ENCODE data around the gene PTPRD. TPM values are rescaled to one million over a fixed set of nuclear protein-coding genes. Genes with fewer than 3 reads are reported as not detected.
"Not testable (repeated sequence)": the region's sequence is repeated elsewhere in the genome, so short reads cannot be mapped to it uniquely, and the experiment has no call there.

The PTPRD gene
- total and polyA plus RNA-seq, 5 donors from 2014 or later = 0.47 TPM; not detected in 4

- H3K4me1 ChIP-seq (ENCODE audit: control insufficient read depth, insufficient read depth, low read length, poor library complexity, severe bottlenecking) = no peaks in the 10 kb centered on the region
- Mint-ChIP-seq H3K36me3 (no peaks in the 10 kb centered on the region), H3K27me3 (no peaks in the 10 kb centered on the region), H3K9me3 (peaks cover 0 to 8% (median 2%) of the 10 kb centered on the region in 7 donors), H3K27ac (no peak overlapping the region), H3K4me3 (no peak overlapping the region), H3K4me1 (no peaks in the 10 kb centered on the region)
- H3K36me3 ChIP-seq (ENCODE audit: control insufficient read depth, insufficient read depth, low read length) = no peaks in the 10 kb centered on the region
- H3K9me3 ChIP-seq (ENCODE audit: control insufficient read depth in 2 of 2, low read length in 2 of 2) = peaks cover 0 to 3% of the 10 kb centered on the region in 2 experiments
- H3K27me3 ChIP-seq (ENCODE audit: control insufficient read depth, insufficient read depth, low read length) = no peaks in the 10 kb centered on the region
- no peak overlapping the region for H3K27ac ChIP-seq (ENCODE audit: insufficient read depth, low read length, poor library complexity, severe bottlenecking)
- DNase-seq = no peak
- no peak overlapping the region for H3K4me3 ChIP-seq (ENCODE audit: low read depth, low read length)
- ATAC-seq (ENCODE audit: low read depth in 2 of 2) = no peak
These were observed 1250.5 kb downstream of the PTPRD start for GRCh38 chr9:9362332-9362731.

DNA sequence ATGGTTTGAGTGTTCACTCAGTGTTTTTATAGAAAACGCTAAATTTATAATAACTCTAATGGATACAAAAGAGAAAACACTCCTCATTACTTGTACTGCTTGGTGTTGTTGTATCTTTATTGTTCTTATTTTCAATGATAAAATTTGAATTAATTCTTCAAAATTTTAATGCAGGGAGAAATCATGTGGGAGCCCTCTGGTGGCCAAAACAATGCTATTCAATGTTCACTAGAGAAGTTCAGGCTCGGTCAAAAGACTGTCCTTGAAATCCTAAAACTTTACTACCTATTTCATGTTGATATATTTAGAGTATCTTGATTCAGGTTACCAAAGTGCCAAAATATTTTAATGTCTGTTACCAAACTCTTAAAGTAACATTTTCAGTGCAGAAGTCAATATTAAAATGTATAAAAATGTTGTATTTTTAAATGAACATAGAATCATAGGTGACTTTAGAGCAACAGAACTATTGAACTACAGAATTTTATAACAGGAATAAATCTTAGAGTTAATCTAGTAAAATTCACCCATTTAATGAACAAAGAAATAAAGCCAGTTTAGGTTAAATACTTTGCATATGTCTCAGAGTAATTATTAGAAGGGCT, 1259.8 kb downstream of the PTPRD start:
- Histone ChIP-seq H3K27me3 (ENCODE audit: control insufficient read depth, insufficient read depth, low read length) (no peaks in the 10 kb centered on the region), H3K27ac (ENCODE audit: insufficient read depth, low read length, poor library complexity, severe bottlenecking) (no peak overlapping the region), H3K36me3 (ENCODE audit: control insufficient read depth, insufficient read depth, low read length) (no peaks in the 10 kb centered on the region), H3K9me3 (ENCODE audit: control insufficient read depth in 2 of 2, low read length in 2 of 2) (no peaks in the 10 kb centered on the region), H3K4me1 (ENCODE audit: control insufficient read depth, insufficient read depth, low read length, poor library complexity, severe bottlenecking) (no peaks in the 10 kb centered on the region), H3K4me3 (ENCODE audit: low read depth, low read length) (no peak overlapping the region)
- H3K27me3 Mint-ChIP-seq = no peaks in the 10 kb centered on the region
- no peak for DNase-seq
- no peak overlapping the region for H3K27ac Mint-ChIP-seq
- H3K9me3 Mint-ChIP-seq = peaks cover 0 to 5% (median 0%) of the 10 kb centered on the region in 7 donors
- H3K4me3 Mint-ChIP-seq = no peak overlapping the region
- no peak for ATAC-seq (ENCODE audit: low read depth in 2 of 2)
- no peaks in the 10 kb centered on the region for H3K36me3 Mint-ChIP-seq
- H3K4me1 Mint-ChIP-seq = no peaks in the 10 kb centered on the region

DNA sequence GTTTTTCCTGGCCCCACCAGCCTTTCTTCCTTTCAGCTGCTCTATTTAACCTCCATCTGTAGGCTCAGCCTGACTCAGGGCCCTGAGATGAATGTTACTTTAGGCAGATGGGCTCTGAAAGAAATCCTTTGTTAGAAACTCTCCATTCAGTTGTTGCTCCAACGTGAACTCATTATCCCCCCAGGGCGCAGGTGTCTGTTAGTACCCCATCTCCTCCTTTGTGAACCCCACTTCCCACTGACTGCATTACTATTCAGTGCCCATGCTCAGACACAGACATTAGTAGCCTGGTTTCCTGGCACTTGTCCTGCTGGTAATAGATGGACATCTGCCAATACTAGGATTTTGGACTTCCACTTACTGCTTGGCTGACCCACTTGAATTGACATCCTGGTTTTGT, 1271.6 kb downstream of the PTPRD start:
- Mint-ChIP-seq H3K27me3 (no peaks in the 10 kb centered on the region), H3K27ac (no peak overlapping the region), H3K9me3 (peaks cover 2 to 10% (median 6%) of the 10 kb centered on the region in 7 donors), H3K36me3 (no peaks in the 10 kb centered on the region), H3K4me3 (no peak overlapping the region), H3K4me1 (no peaks in the 10 kb centered on the region)
- Histone ChIP-seq H3K27me3 (ENCODE audit: control insufficient read depth, insufficient read depth, low read length) (no peaks in the 10 kb centered on the region), H3K4me3 (ENCODE audit: low read depth, low read length) (no peak overlapping the region), H3K36me3 (ENCODE audit: control insufficient read depth, insufficient read depth, low read length) (no peaks in the 10 kb centered on the region), H3K9me3 (ENCODE audit: control insufficient read depth in 2 of 2, low read length in 2 of 2) (no peaks in the 10 kb centered on the region), H3K4me1 (ENCODE audit: control insufficient read depth, insufficient read depth, low read length, poor library complexity, severe bottlenecking) (no peaks in the 10 kb centered on the region), H3K27ac (ENCODE audit: insufficient read depth, low read length, poor library complexity, severe bottlenecking) (no peak overlapping the region)
- DNase-seq (no peak), ATAC-seq (ENCODE audit: low read depth in 2 of 2) (no peak)

GRCh38 chr9:9337129-9337528, 1275.7 kb downstream of the PTPRD start:
- Histone ChIP-seq H3K36me3 (ENCODE audit: control insufficient read depth, insufficient read depth, low read length) (no peaks in the 10 kb centered on the region), H3K9me3 (ENCODE audit: control insufficient read depth in 2 of 2, low read length in 2 of 2) (no peaks in the 10 kb centered on the region), H3K4me1 (ENCODE audit: control insufficient read depth, insufficient read depth, low read length, poor library complexity, severe bottlenecking) (no peaks in the 10 kb centered on the region), H3K4me3 (ENCODE audit: low read depth, low read length) (no peak overlapping the region), H3K27me3 (ENCODE audit: control insufficient read depth, insufficient read depth, low read length) (no peaks in the 10 kb centered on the region), H3K27ac (ENCODE audit: insufficient read depth, low read length, poor library complexity, severe bottlenecking) (no peak overlapping the region)
- ATAC-seq (ENCODE audit: low read depth in 2 of 2) = no peak
- Mint-ChIP-seq H3K4me1 (no peaks in the 10 kb centered on the region), H3K36me3 (no peaks in the 10 kb centered on the region), H3K9me3 (peaks cover 2 to 9% (median 3%) of the 10 kb centered on the region in 7 donors), H3K27me3 (no peaks in the 10 kb centered on the region), H3K4me3 (no peak overlapping the region), H3K27ac (no peak overlapping the region)
- DNase-seq = no peak

DNA sequence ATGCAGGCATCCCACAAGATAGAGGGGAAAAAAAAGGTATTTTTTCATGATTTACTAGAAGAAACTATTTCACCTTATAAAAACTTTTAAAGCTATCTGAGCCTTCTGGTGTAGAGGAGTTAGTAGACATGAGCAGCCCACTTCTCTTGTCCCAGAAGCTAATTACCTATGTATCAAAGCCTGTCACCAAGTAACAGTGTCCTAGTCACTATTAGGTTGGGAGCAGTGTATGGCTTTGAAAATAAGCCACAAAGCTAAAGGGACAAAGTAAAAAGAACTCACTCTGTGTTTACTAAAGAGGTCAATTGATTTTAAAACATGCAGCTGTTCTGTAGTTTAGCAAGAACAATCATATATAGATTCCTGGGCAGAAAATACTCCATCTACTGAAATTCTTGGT, 1286.1 kb downstream of the PTPRD start:
- H3K9me3 ChIP-seq (ENCODE audit: control insufficient read depth in 2 of 2, low read length in 2 of 2) = peaks cover 0 to 4% of the 10 kb centered on the region in 2 experiments
- Mint-ChIP-seq H3K27me3 (no peaks in the 10 kb centered on the region), H3K4me1 (no peaks in the 10 kb centered on the region), H3K4me3 (no peak overlapping the region), H3K36me3 (no peaks in the 10 kb centered on the region), H3K9me3 (peaks cover 0 to 16% (median 6%) of the 10 kb centered on the region in 7 donors), H3K27ac (no peak overlapping the region)
- no peak overlapping the region for H3K4me3 ChIP-seq (ENCODE audit: low read depth, low read length)
- ATAC-seq (ENCODE audit: low read depth in 2 of 2) = no peak
- no peak for DNase-seq
- no peaks in the 10 kb centered on the region for H3K4me1 ChIP-seq (ENCODE audit: control insufficient read depth, insufficient read depth, low read length, poor library complexity, severe bottlenecking)
- H3K27me3 ChIP-seq (ENCODE audit: control insufficient read depth, insufficient read depth, low read length) = no peaks in the 10 kb centered on the region
- H3K27ac ChIP-seq (ENCODE audit: insufficient read depth, low read length, poor library complexity, severe bottlenecking) = no peak overlapping the region
- no peaks in the 10 kb centered on the region for H3K36me3 ChIP-seq (ENCODE audit: control insufficient read depth, insufficient read depth, low read length)

DNA sequence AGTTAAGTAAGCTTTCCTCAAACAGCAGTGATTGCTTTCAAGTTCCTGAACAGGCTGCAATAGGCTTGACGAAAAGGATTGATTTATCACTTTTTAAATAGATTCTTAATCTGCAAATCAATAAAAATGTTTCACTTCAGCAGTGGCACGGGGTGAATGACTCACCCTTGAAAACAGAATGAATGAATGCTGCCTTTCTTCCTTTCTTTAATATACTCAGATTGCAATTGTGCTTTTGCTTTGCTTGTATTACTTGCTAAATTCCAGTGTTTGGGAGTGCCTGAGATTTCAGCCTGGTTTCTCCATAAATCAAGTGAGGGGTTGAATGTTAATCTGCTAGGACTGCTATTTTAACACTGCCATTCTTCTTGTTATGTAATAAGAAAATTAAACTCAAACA, 1293.8 kb downstream of the PTPRD start:
- Histone ChIP-seq H3K4me3 (ENCODE audit: low read depth, low read length) (no peak overlapping the region), H3K4me1 (ENCODE audit: control insufficient read depth, insufficient read depth, low read length, poor library complexity, severe bottlenecking) (no peaks in the 10 kb centered on the region), H3K9me3 (ENCODE audit: control insufficient read depth in 2 of 2, low read length in 2 of 2) (peaks cover 0 to 4% of the 10 kb centered on the region in 2 experiments), H3K27ac (ENCODE audit: insufficient read depth, low read length, poor library complexity, severe bottlenecking) (no peak overlapping the region), H3K27me3 (ENCODE audit: control insufficient read depth, insufficient read depth, low read length) (no peaks in the 10 kb centered on the region), H3K36me3 (ENCODE audit: control insufficient read depth, insufficient read depth, low read length) (no peaks in the 10 kb centered on the region)
- Mint-ChIP-seq H3K36me3 (no peaks in the 10 kb centered on the region), H3K27me3 (no peaks in the 10 kb centered on the region), H3K4me1 (no peaks in the 10 kb centered on the region), H3K9me3 (peaks cover 0 to 6% (median 4%) of the 10 kb centered on the region in 7 donors), H3K27ac (no peak overlapping the region), H3K4me3 (no peak overlapping the region)
- ATAC-seq (ENCODE audit: low read depth in 2 of 2) (no peak), DNase-seq (no peak)

DNA sequence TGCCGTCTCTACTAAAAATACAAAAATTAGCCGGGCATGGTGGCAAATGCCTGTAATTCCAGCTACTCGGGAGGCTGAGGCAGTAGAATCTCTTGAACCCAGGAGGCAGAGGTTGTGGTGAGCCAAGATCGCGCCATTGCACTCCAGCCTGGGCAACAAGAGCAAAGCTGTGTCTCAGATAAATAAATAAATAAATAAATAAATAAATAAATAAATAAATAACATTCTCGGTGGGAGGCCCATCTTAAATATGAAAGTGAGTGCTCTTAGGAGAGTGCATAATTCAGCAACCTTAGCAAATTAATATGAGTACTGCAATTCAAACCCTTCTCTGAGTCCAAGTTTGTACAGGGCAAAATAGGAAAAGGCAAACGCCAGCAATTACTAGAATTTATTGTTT, 1302.1 kb downstream of the PTPRD start:
- not testable (repeated sequence) for H3K27me3 ChIP-seq (ENCODE audit: control insufficient read depth, insufficient read depth, low read length); H3K36me3 ChIP-seq (ENCODE audit: control insufficient read depth, insufficient read depth, low read length); H3K9me3 ChIP-seq (ENCODE audit: control insufficient read depth in 2 of 2, low read length in 2 of 2); H3K4me3 ChIP-seq (ENCODE audit: low read depth, low read length); DNase-seq; H3K27ac Mint-ChIP-seq; H3K4me1 Mint-ChIP-seq; H3K9me3 Mint-ChIP-seq; ATAC-seq (ENCODE audit: low read depth in 2 of 2); H3K4me3 Mint-ChIP-seq; H3K4me1 ChIP-seq (ENCODE audit: control insufficient read depth, insufficient read depth, low read length, poor library complexity, severe bottlenecking); H3K27me3 Mint-ChIP-seq; H3K27ac ChIP-seq (ENCODE audit: insufficient read depth, low read length, poor library complexity, severe bottlenecking); H3K36me3 Mint-ChIP-seq

DNA sequence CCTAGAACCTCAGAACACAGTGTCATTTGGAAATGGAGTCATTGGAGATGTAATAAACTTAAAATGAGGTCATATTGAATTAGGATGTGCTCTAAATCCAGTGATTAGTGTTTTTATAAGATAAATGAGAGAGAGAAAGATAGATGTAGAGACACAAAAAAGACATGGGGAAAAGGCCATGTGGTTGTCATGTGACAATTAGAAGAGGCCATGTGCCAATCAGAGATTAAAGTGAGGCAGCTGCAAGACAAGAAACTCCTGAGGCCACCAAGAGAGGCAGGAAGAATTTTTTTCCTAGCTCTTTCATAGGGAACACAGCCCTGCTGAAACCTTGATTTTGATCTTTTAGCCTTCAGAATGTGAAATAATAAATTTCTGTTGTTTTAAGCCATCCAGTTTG, 1307.2 kb downstream of the PTPRD start:
- H3K27me3 Mint-ChIP-seq = no peaks in the 10 kb centered on the region
- no peaks in the 10 kb centered on the region for H3K4me1 Mint-ChIP-seq

More for the DNA sequence above, 1307.2 kb downstream of the PTPRD start:
- DNase-seq (no peak), ATAC-seq (ENCODE audit: low read depth in 2 of 2) (no peak)
- Mint-ChIP-seq H3K9me3 (peaks cover 0 to 6% (median 5%) of the 10 kb centered on the region in 7 donors), H3K36me3 (no peaks in the 10 kb centered on the region), H3K27ac (no peak overlapping the region), H3K4me3 (peak overlapping the region in 1 of 4 donors; percentile 15)
- Histone ChIP-seq H3K9me3 (ENCODE audit: control insufficient read depth in 2 of 2, low read length in 2 of 2) (no peaks in the 10 kb centered on the region), H3K36me3 (ENCODE audit: control insufficient read depth, insufficient read depth, low read length) (no peaks in the 10 kb centered on the region), H3K27ac (ENCODE audit: insufficient read depth, low read length, poor library complexity, severe bottlenecking) (no peak overlapping the region), H3K27me3 (ENCODE audit: control insufficient read depth, insufficient read depth, low read length) (no peaks in the 10 kb centered on the region), H3K4me3 (ENCODE audit: low read depth, low read length) (no peak overlapping the region), H3K4me1 (ENCODE audit: control insufficient read depth, insufficient read depth, low read length, poor library complexity, severe bottlenecking) (no peaks in the 10 kb centered on the region)
